GM23338 (cell line): Measurements from ENCODE around the gene RANBP1.

ENCODE experiments used
- EZH2 ChIP-seq: fragments of 200-600 bp; sonication (generic); IDR thresholded peaks from one replicate; pipeline ENCODE4 v1.8.0; 2017; ENCODE audit warnings: antibody characterized with exemption, mild to moderate bottlenecking, low read depth; ENCODE audit not compliant: unreplicated experiment
- POLR2AphosphoS5 ChIP-seq: IDR thresholded peaks from 2 replicates; pipeline ENCODE4 v1.6.1; 2016; ENCODE audit warnings: antibody characterized with exemption, low read depth
- STAT1 ChIP-seq: IDR thresholded peaks from one replicate; pipeline ENCODE4 v1.6.1; 2016; ENCODE audit warnings: antibody characterized with exemption; ENCODE audit not compliant: unreplicated experiment
- TF ChIP-seq, protein P1 (sequence below), 2 experiments: fragments of 200-600 bp in 1 of 2; sonication (generic) in 1 of 2; conservative IDR thresholded peaks; 2 replicates each; pipeline versions ENCODE4 v1.5.1 to v1.6.1; 2016 to 2017; ENCODE audit warnings: antibody characterized with exemption in 2 of 2, low read depth in 2 of 2, mild to moderate bottlenecking in 2 of 2, moderate library complexity in 1 of 2
- TF ChIP-seq, protein P2 (sequence below): IDR thresholded peaks from one replicate; pipeline ENCODE4 v1.6.1; 2018; ENCODE audit warnings: antibody characterized with exemption; ENCODE audit not compliant: unreplicated experiment

DNA sequence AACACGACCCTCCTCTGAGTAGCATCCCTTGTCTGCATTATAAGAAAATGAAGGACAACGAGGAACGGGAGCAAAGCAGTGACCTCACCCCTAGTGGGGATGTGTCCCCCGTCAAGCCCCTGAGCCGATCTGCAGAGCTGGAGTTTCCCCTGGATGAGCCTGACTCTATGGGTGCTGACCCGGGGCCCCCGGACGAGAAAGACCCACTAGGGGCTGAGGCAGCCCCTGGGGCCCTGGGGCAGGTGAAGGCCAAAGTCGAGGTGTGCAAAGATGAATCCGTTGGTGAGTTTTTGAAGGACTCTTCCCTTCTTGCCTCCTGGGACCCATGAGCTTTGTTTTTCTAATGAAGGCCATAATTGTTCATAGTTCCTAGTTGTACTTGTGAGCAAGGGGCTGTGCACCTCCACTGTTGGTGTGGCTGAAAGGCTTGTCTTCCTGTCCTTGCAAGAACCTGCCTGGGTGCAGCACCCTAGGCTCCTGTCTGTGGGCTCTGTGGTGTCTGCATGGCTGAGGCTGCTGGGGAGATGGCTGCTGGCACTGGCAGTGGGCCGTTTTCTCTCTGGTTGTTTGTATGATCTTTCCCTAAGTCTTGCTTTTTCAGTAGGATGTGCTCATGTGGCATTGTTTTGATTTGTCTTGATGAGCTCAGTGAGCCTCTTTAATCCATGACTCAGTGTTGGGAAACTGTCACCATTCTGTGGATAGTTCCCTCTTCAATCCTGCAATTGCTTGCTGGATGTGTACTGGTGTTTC is 25.8 kb upstream of the RANBP1 start:
- TF ChIP-seq, protein P1, sequence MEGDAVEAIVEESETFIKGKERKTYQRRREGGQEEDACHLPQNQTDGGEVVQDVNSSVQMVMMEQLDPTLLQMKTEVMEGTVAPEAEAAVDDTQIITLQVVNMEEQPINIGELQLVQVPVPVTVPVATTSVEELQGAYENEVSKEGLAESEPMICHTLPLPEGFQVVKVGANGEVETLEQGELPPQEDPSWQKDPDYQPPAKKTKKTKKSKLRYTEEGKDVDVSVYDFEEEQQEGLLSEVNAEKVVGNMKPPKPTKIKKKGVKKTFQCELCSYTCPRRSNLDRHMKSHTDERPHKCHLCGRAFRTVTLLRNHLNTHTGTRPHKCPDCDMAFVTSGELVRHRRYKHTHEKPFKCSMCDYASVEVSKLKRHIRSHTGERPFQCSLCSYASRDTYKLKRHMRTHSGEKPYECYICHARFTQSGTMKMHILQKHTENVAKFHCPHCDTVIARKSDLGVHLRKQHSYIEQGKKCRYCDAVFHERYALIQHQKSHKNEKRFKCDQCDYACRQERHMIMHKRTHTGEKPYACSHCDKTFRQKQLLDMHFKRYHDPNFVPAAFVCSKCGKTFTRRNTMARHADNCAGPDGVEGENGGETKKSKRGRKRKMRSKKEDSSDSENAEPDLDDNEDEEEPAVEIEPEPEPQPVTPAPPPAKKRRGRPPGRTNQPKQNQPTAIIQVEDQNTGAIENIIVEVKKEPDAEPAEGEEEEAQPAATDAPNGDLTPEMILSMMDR (conservative IDR thresholded peaks at IDR 0.05; ENCODE audit: low read depth in 2 of 2) = no peak
- TF ChIP-seq EZH2 (no peak), POLR2AphosphoS5 (no peak), STAT1 (no peak)
- TF ChIP-seq, protein P2, sequence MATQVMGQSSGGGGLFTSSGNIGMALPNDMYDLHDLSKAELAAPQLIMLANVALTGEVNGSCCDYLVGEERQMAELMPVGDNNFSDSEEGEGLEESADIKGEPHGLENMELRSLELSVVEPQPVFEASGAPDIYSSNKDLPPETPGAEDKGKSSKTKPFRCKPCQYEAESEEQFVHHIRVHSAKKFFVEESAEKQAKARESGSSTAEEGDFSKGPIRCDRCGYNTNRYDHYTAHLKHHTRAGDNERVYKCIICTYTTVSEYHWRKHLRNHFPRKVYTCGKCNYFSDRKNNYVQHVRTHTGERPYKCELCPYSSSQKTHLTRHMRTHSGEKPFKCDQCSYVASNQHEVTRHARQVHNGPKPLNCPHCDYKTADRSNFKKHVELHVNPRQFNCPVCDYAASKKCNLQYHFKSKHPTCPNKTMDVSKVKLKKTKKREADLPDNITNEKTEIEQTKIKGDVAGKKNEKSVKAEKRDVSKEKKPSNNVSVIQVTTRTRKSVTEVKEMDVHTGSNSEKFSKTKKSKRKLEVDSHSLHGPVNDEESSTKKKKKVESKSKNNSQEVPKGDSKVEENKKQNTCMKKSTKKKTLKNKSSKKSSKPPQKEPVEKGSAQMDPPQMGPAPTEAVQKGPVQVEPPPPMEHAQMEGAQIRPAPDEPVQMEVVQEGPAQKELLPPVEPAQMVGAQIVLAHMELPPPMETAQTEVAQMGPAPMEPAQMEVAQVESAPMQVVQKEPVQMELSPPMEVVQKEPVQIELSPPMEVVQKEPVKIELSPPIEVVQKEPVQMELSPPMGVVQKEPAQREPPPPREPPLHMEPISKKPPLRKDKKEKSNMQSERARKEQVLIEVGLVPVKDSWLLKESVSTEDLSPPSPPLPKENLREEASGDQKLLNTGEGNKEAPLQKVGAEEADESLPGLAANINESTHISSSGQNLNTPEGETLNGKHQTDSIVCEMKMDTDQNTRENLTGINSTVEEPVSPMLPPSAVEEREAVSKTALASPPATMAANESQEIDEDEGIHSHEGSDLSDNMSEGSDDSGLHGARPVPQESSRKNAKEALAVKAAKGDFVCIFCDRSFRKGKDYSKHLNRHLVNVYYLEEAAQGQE = no peak
